KBM-7 (cell line): ENCODE results near the gene PBX4.

Experiments
- DNase-seq: peaks from one replicate; pipeline ENCODE4 v3.0.0-alpha.2; 2015
- in situ Hi-C: fragments of 300-500 bp; cut with MboI; formaldehyde crosslinking; loops from 2 replicates; pipeline ENCODE4 v1.14.3; 2020; ENCODE audit warnings: low sequenced_read_pairs, low pct_unique_long_range_greater_than_20kb, mixed read lengths

Gene PBX4

GRCh38 chr19:19548915-19549759, 69.3 kb downstream of the PBX4 start:
- in situ Hi-C loops, result loop anchor here (25.0 kb wide), 1 partner anchor 388 kb away; no protein-coding TSS in a partner anchor
- no peak for DNase-seq

- no peak for DNase-seq
- in situ Hi-C loops, result loop anchor here (25.0 kb wide), 1 partner anchor 389 kb away; no protein-coding TSS in a partner anchor
These were observed 70.7 kb downstream of the PBX4 start for GRCh38 chr19:19547674-19548336.

- no peak for DNase-seq
- in situ Hi-C loops, result loop anchor here (25.0 kb wide), 1 partner anchor 391 kb away; no protein-coding TSS in a partner anchor
These were observed 71.7 kb downstream of the PBX4 start for GRCh38 chr19:19546751-19547162.

GRCh38 chr19:19545707-19546106, 72.8 kb downstream of the PBX4 start:
- no peak for DNase-seq
- in situ Hi-C loops, result loop anchor here (25.0 kb wide), 1 partner anchor 392 kb away; no protein-coding TSS in a partner anchor

- in situ Hi-C loops, result loop anchor here (25.0 kb wide), 1 partner anchor 392 kb away; no protein-coding TSS in a partner anchor
- no peak for DNase-seq
These were observed 73.4 kb downstream of the PBX4 start for GRCh38 chr19:19544954-19545591.

GRCh38 chr19:19544257-19544953, 74.1 kb downstream of the PBX4 start:
- in situ Hi-C loops, result loop anchor here (25.0 kb wide), 1 partner anchor 393 kb away; no protein-coding TSS in a partner anchor

GRCh38 chr19:19543640-19544039, 74.8 kb downstream of the PBX4 start:
- DNase-seq, result no peak
- in situ Hi-C loops, result loop anchor here (25.0 kb wide), 1 partner anchor 394 kb away; no protein-coding TSS in a partner anchor

More at GRCh38 chr19:19544257-19544953, 74.1 kb downstream of the PBX4 start:
- DNase-seq, result no peak

- no peak for DNase-seq
- in situ Hi-C loops, result loop anchor here (25.0 kb wide), 1 partner anchor 394 kb away; no protein-coding TSS in a partner anchor
These were observed 75.4 kb downstream of the PBX4 start for GRCh38 chr19:19543101-19543500.

- DNase-seq, result no peak
- in situ Hi-C loops, result loop anchor here (25.0 kb wide), 1 partner anchor 395 kb away; no protein-coding TSS in a partner anchor
These were observed 76.0 kb downstream of the PBX4 start for GRCh38 chr19:19542507-19542906.

GRCh38 chr19:19541616-19542015, 76.9 kb downstream of the PBX4 start:
- DNase-seq, result no peak
- in situ Hi-C loops, result loop anchor here (25.0 kb wide), 1 partner anchor 396 kb away; no protein-coding TSS in a partner anchor

- in situ Hi-C loops, result loop anchor here (25.0 kb wide), 1 partner anchor 396 kb away; no protein-coding TSS in a partner anchor
- no peak for DNase-seq
These were observed 77.6 kb downstream of the PBX4 start for GRCh38 chr19:19540715-19541515.

GRCh38 chr19:19540064-19540714, 78.3 kb downstream of the PBX4 start:
- in situ Hi-C loops, result loop anchor here (25.0 kb wide), 1 partner anchor 397 kb away; no protein-coding TSS in a partner anchor
- no peak for DNase-seq

- in situ Hi-C loops, result loop anchor here (10.0 to 25.0 kb wide), 2 partner anchors 105 to 398 kb away; partner anchors contain the start of gene GMIP
- no peak for DNase-seq
These were observed 78.8 kb downstream of the PBX4 start for GRCh38 chr19:19539698-19540063.

GRCh38 chr19:19538785-19539166, 79.7 kb downstream of the PBX4 start:
- in situ Hi-C loops, result loop anchor here (10.0 to 25.0 kb wide), 2 partner anchors 106 to 399 kb away; partner anchors contain the start of gene GMIP
- DNase-seq, result no peak

- DNase-seq, result no peak
- in situ Hi-C loops, result loop anchor here (10.0 to 25.0 kb wide), 2 partner anchors 107 to 399 kb away; partner anchors contain the start of gene GMIP
These were observed 80.3 kb downstream of the PBX4 start, which contains the start of gene CILP2 for GRCh38 chr19:19538061-19538784. Gene CILP2, plus strand, starts transcription at chr19:19538265. Its CDS starts 85 bp downstream, at chr19:19538350.
